Cortex of kidney (tissue), 1 donor: ENCODE results near the gene PPP2R2B.

Experiments used
- DNase-seq: peaks from one replicate; lab custom pipeline; 2025; lab: John Stamatoyannopoulos, UW

PPP2R2B gene

GRCh38 chr5:146781157-146781556, 97.4 kb downstream of the PPP2R2B start:
- no peak for DNase-seq

- no peak for DNase-seq
Measured at GRCh38 chr5:146779211-146779869, 99.2 kb downstream of the PPP2R2B start.

GRCh38 chr5:146778795-146779194, 99.8 kb downstream of the PPP2R2B start:
- no peak for DNase-seq

GRCh38 chr5:146778261-146778660, 100.3 kb downstream of the PPP2R2B start:
- no peak for DNase-seq

- DNase-seq = no peak
Measured at GRCh38 chr5:146772881-146773466, 105.6 kb downstream of the PPP2R2B start.

- DNase-seq = no peak
Measured at GRCh38 chr5:146770980-146771379, 107.6 kb downstream of the PPP2R2B start.

- DNase-seq = no peak
Measured at GRCh38 chr5:146770546-146770945, 108.0 kb downstream of the PPP2R2B start.

GRCh38 chr5:146767534-146767933, 111.0 kb downstream of the PPP2R2B start:
- no peak for DNase-seq

GRCh38 chr5:146766013-146766412, 112.5 kb downstream of the PPP2R2B start:
- DNase-seq = no peak

- no peak for DNase-seq
Measured at GRCh38 chr5:146765089-146765832, 113.3 kb downstream of the PPP2R2B start.

- no peak for DNase-seq
Measured at GRCh38 chr5:146762830-146763229, 115.7 kb downstream of the PPP2R2B start.

- no peak for DNase-seq
Measured at GRCh38 chr5:146761811-146762210, 116.7 kb downstream of the PPP2R2B start.

- no peak for DNase-seq
Measured at GRCh38 chr5:146758938-146759337, 119.6 kb downstream of the PPP2R2B start.

- DNase-seq = no peak
Measured at GRCh38 chr5:146758076-146758475, 120.5 kb downstream of the PPP2R2B start.

- DNase-seq = no peak
Measured at GRCh38 chr5:146756546-146756945, 122.0 kb downstream of the PPP2R2B start.

- DNase-seq = no peak
Measured at GRCh38 chr5:146755793-146756192, 122.8 kb downstream of the PPP2R2B start.

GRCh38 chr5:146754621-146755020, 123.9 kb downstream of the PPP2R2B start:
- no peak for DNase-seq

GRCh38 chr5:146753641-146754040, 124.9 kb downstream of the PPP2R2B start:
- DNase-seq = no peak

- no peak for DNase-seq
Measured at GRCh38 chr5:146751781-146752401, 126.7 kb downstream of the PPP2R2B start.

GRCh38 chr5:146751054-146751453, 127.5 kb downstream of the PPP2R2B start:
- no peak for DNase-seq

GRCh38 chr5:146748533-146748932, 130.0 kb downstream of the PPP2R2B start:
- DNase-seq = no peak

GRCh38 chr5:146745931-146746577, 132.5 kb downstream of the PPP2R2B start:
- no peak for DNase-seq
